Peyer's patch (tissue), 4 donors: ENCODE measurements around the gene PROM1.

Source experiments
- POLR2A ChIP-seq, 2 donors: fragments of 450-650 bp; IDR thresholded peaks; one replicate each; pipeline ENCODE4 v1.5.1; 2017; ENCODE audit warnings: antibody characterized with exemption in 2 of 2, mild to moderate bottlenecking in 2 of 2, moderate library complexity in 2 of 2
- TF ChIP-seq, protein P1 (sequence below), 6 experiments: fragments of 450-650 bp in 4 of 6; fragments of 200-600 bp in 2 of 6; sonication (generic) in 1 of 6; IDR thresholded peaks; one replicate each; pipeline ENCODE4 v1.5.1; 2017 to 2019; ENCODE audit warnings: antibody characterized with exemption in 6 of 6, mild to moderate bottlenecking in 3 of 6, moderate library complexity in 1 of 6

DNA sequence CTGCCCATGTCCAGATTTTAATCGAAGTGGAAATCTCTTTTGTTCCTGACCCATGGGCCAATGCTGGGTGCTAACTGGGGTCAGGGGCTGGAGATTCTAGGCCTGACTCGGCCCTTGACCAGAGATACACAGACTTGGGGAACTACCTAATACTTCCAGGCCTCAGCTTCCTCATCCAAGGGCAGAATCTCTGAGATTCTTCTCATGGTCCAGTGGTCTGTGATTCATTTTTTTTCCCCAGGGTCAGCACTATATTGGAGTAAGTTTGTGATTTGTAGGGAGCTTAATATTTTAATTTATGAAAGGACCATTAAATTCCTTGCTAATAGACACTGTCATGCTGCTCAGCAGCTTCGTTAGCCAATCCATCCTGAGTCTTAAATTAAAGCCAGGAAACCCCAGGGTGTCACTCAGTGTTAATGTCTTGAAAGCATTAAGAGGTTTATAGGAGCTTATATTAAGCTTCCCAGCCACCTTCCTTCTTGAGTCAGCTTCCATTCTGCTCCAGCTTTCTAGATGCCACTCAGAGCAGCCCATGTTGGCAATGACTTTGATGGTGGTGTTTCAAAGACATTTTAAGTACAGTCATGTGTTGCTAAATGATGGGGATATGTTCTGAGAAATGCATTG lies 27.0 kb upstream of the PROM1 start:
- TF ChIP-seq, protein P1, sequence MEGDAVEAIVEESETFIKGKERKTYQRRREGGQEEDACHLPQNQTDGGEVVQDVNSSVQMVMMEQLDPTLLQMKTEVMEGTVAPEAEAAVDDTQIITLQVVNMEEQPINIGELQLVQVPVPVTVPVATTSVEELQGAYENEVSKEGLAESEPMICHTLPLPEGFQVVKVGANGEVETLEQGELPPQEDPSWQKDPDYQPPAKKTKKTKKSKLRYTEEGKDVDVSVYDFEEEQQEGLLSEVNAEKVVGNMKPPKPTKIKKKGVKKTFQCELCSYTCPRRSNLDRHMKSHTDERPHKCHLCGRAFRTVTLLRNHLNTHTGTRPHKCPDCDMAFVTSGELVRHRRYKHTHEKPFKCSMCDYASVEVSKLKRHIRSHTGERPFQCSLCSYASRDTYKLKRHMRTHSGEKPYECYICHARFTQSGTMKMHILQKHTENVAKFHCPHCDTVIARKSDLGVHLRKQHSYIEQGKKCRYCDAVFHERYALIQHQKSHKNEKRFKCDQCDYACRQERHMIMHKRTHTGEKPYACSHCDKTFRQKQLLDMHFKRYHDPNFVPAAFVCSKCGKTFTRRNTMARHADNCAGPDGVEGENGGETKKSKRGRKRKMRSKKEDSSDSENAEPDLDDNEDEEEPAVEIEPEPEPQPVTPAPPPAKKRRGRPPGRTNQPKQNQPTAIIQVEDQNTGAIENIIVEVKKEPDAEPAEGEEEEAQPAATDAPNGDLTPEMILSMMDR (IDR thresholded peaks at IDR 0.05): no peak
- TF ChIP-seq POLR2A (IDR thresholded peaks at IDR 0.05): no peak
